Stimulated activated CD4-positive, alpha-beta T cell treated with anti-CD3 and anti-CD28 coated beads, TNF-alpha, amount 100 ng/mL, for 48 hours (primary cell): Measurements from ENCODE around the gene RFX4.
"Not testable (repeated sequence)": the region's sequence is repeated elsewhere in the genome, so short reads cannot be mapped to it uniquely, and the experiment has no call there.

Experiments
- DNase-seq, 3 donors: peaks; one replicate each; pipeline ENCODE4 v3.0.0-alpha.2; 2020; ENCODE audit warnings: low read depth in 3 of 3

The RFX4 gene

GRCh38 chr12:106590601-106591000, 7.8 kb downstream of the RFX4 start:
- DNase-seq, result no peak

- DNase-seq, result no peak
These were observed 11.6 kb downstream of the RFX4 start for GRCh38 chr12:106594447-106594846.

GRCh38 chr12:106595268-106595667, 12.5 kb downstream of the RFX4 start:
- DNase-seq, result no peak

GRCh38 chr12:106598003-106598402, 15.2 kb downstream of the RFX4 start:
- no peak for DNase-seq

- DNase-seq, result no peak
These were observed 16.5 kb downstream of the RFX4 start for GRCh38 chr12:106599302-106599701.

GRCh38 chr12:106600503-106600902, 17.7 kb downstream of the RFX4 start:
- DNase-seq, result no peak

GRCh38 chr12:106601031-106601430, 18.2 kb downstream of the RFX4 start:
- no peak for DNase-seq

GRCh38 chr12:106601496-106601895, 18.7 kb downstream of the RFX4 start:
- DNase-seq, result no peak

- no peak for DNase-seq
These were observed 19.3 kb downstream of the RFX4 start for GRCh38 chr12:106602076-106602475.

- DNase-seq, result no peak
These were observed 22.4 kb downstream of the RFX4 start for GRCh38 chr12:106605254-106605653.

GRCh38 chr12:106620588-106620987, 37.8 kb downstream of the RFX4 start:
- not testable (repeated sequence) for DNase-seq

- no peak for DNase-seq
These were observed 43.2 kb downstream of the RFX4 start for GRCh38 chr12:106625976-106626375.

GRCh38 chr12:106629797-106630659, 47.2 kb downstream of the RFX4 start:
- no peak for DNase-seq

- DNase-seq, result no peak
These were observed 48.3 kb downstream of the RFX4 start for GRCh38 chr12:106631150-106631549.

GRCh38 chr12:106631797-106632196, 49.0 kb downstream of the RFX4 start:
- no peak for DNase-seq

- DNase-seq, result no peak
These were observed 50.1 kb downstream of the RFX4 start for GRCh38 chr12:106632797-106633450.

- no peak for DNase-seq
These were observed 50.6 kb downstream of the RFX4 start for GRCh38 chr12:106633451-106633823.

- DNase-seq, result no peak
These were observed 51.4 kb downstream of the RFX4 start for GRCh38 chr12:106634206-106634605.

- DNase-seq, result no peak
These were observed 60.2 kb downstream of the RFX4 start for GRCh38 chr12:106643000-106643399.

- DNase-seq, result no peak
These were observed 61.7 kb downstream of the RFX4 start for GRCh38 chr12:106644335-106645073.

- no peak for DNase-seq
These were observed 62.2 kb downstream of the RFX4 start for GRCh38 chr12:106645074-106645421.

GRCh38 chr12:106645465-106646330, 62.9 kb downstream of the RFX4 start:
- DNase-seq, result no peak
